Anterior cingulate cortex (tissue), 58 donors: Measurements from ENCODE around the gene LARP6.
A peak's percentile ranks its signal among the peaks of the same experiment; 100 is the strongest.
"Not testable (repeated sequence)": the region's sequence is repeated elsewhere in the genome, so short reads cannot be mapped to it uniquely, and the experiment has no call there.

Source experiments
- DNase-seq, 58 donors: peaks; one replicate each; lab custom pipeline; 2025; lab: John Stamatoyannopoulos, UW

Gene LARP6

DNA sequence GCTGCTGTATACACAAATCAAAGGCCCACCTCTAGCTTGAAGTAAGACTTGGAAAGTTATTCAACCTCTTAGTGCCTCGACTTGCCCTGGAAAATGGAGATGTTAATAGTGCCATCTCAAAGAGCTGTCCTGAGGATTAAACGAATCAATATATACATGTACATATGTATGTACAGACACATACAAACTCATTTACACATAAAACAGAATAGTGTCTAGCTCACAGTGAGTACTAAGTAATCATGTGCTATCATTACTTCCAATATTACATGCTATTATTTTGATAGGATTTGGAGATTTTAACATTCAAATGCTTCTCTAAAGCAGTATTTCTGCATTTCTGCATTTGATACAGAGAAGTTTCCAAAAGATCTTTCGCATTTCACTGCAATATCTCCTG is 20.5 kb downstream of the LARP6 start:
- no peak for DNase-seq

DNA sequence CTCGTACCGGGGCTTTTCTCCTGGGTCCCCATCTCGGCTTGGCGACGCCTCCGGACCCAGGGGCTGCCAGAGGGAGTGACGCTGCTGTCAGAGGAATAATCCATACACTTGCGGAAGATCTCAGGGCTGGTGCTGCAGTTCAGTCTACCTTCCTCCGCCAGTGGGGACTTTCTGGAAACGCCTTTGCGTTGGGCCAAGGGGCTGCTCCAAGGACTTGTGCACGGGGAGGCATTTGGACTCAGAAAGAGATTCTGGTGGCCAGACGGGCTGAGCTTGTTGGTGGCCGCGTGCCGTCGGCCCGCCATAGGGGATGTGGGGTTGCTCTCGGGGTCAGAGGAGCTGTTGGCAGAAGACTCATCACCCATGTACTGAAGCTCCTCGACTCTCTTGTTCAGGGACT is 21.8 kb downstream of the LARP6 start:
- DNase-seq = no peak

DNA sequence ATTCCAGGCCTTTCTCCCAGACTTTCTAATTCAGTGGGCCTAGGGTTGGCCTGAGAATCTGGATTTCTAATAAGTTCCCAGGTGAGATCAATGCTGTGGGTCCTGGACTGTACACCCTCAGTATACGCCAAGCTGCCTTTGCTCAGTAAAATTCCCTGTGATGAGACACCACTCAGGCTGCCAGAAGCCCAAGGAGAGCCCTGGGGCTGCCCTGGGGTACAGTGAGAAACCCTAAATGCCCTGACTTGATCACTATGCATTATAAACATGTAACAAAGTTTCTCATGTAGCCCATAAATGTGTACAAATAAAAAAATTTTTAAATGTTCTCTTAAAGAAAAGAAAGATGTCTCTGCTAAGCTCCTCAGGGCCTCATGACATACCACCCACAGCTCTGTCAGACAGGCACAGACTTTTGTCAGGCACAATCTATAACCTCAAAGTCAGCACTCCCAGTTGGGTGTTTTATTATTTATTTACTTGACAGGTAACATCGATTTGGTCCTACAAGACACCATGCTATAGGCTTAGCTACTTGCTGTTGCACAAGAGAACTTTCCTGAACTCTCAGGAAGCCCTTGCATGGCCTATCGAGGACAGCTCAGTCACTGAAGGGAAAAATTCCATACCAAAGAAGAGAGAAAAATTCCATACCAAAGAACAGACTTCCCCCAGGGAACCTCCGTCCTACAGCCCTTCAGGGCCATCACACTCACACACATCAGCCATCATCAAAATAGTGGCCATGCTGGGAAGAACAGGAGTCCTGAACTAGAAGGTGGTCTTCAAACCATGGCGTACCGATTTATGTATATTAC is 22.7 kb downstream of the LARP6 start:
- DNase-seq = no peak

DNA sequence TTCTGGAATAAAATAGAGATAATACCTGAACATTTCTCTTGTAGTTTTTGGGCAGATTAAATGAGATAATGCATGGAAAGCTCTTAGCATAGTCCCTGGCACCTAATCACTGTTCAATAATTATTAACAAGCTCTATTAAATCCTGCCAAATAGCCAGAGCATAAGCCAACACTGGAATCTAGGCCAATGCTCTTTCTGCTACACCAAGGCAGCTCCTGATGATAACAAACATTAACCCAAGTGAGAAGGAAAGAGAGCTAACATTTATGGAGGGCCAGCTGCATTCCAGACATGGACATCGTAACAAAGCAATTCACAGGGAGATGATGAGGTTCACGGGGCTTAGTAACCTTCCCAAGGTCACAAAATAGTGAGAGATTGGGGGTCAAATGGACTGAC is 23.3 kb downstream of the LARP6 start:
- DNase-seq = no peak

DNA sequence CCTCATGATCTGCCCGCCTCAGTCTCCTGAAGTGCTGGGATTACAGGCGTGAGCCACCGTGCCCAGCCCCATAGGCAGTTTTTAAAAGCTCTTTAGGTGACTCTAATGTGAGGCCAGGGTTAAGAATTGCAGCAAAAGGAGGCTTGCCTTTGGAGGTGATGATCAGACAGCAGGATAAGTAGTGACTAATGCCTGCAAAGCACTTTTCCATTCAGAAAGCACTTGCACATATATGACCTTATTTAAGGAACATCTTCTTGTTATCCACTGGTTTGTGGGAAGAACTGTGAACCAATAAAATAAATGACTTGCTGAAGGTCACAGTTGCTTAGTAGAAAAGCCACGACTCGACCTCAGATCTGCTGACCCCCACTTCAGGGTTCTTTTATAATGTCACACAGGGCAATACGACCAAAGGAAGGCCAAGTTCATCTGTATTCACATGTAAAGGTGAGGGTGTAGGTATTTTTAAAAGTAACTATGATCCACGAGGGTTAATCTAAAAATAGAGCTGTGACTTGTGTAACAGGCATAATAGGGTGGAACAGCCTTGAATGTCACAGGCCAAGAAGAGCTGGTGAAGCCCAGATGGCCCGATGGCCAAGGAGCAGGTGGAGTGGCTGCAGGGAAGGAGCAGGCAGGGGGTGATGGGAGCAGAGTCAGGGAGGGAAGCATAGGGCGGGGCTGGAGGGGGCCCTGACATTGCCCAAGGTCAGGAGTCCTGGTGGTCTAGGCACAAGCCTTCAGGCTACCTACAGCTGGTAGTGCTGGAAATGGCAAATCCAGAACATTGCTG is 24.4 kb downstream of the LARP6 start:
- no peak for DNase-seq

DNA sequence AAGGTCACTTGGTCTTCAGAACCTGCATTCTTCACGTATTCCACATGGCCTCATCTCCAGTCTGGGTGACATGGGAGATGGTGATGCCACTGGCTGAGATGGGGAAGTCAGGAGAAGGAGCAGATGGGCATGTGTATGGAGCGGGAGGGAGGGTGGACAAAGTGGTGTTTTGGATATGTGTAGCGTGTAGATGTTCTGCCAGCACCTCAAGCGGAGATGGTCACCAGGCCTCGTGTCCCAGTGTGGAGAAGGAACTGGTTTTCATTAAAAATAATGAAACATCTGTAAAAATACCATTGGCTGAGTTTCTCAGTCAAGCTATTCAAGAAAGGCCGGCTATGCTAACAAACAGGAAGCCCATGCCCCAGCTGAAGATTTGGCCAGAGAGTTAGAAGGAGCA is 26.2 kb downstream of the LARP6 start:
- DNase-seq = no peak

DNA sequence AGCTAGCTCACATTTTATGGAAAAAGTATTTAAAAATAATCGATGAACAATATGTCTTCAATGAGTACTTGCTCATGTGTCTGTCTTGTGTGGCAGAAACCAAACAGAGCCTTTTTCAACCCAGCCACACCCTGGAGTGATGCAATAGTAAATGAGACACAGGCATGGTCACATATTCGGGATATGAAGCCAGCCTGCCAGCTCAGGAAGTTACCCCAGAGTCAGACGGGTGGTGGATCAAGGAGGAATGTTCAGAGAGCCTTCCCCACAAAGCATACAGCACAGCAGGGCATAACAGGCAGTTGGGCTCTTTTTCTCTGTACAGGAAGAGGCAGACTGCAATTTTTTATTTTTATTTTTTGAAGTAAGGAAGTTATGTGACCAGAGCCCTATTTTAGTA is 27.3 kb downstream of the LARP6 start:
- DNase-seq = peak in 2 of 58 donors; percentile 11 to 31

DNA sequence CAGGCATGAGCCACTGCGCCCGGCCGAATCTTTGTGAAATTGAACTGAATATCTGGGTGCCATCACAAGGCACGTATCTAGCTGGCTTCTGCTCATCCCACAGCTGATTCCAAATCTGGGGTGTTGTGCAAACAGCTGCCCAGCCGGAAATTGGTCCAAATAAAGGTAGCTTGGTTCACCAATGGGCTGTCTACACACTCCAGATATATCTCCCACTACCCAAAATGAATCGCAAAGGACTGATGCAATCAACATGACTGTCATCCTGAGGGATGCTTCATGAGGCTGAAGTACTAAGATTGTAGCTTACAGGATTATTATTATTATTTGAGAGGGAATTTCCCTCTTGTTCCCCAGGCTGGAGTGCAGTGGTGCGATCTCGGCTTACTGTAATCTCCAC is 28.1 kb downstream of the LARP6 start:
- DNase-seq = no peak

DNA sequence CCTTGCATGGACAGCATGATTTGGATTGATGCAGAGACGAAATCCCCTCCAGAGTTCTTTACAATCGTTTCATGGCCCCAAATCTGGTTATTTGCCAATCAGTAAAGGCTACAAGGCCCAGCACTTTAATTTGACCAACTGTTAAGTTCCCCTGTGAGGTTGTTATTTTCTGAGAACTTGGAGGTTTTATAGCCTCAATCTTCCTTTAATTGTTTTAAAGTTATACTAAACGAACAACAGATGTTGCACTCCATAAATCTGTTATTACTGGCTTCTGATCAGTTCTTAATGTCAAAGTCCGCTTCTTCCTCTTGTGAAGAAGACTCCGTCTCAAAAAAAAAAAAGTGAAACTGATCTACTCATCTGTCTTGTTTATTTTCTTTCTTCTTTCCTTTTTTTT is 30.8 kb downstream of the LARP6 start:
- no peak for DNase-seq

DNA sequence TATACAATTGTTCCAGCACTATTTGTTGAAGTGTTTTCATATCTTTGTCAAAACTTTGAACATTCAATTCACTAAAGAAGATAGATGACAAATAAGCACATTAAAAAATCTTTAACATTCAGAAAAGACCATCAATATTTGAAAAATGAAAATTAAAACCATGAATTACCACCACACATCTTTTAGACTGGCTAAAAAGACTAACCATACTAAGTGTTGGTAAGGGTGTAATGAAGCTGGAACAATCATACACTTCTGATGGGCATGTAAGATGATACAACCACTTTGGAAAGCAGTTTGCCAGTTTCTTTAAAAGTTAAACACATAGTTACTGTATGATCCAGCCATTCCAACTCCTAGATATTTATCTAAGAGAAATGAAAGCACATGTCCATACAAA is 33.7 kb downstream of the LARP6 start:
- no peak for DNase-seq

DNA sequence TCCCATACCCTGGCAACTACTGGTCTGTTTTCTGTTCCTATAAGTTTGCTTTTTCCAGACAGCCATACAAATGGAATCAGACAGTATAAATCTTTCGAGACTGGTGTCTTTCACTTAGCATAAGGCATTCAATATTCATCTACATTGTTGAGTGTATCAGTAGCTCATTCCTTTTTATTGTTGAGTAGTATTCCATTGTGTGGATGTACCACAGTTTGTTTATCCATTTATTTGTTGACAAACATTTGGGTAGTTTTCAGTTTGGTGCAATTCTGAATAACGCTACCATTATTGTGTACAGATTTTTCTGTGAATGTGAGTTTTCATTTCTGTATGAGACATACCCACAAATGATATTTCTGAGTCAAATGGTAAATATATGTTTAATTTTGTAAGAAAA is 35.4 kb downstream of the LARP6 start:
- DNase-seq = no peak

DNA sequence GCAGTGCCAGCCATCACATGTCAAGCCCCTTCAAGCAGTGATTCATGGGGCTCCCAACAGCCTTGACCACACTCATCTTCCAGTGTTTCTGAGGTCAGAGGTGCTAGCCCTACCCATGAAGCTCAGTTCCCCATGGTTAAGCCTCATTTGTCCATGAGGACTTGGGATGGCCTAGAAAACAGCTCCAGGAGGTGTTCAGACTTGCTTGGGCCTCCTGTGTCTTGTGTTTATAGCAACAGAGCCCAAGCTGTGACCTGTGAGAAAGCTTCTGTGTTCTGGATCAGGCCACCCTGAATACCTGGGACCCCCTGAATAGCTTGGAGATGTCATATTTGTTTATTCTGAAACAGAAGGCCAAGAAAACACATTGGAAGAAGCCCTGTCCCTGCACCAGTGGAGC is 36.7 kb downstream of the LARP6 start:
- no peak for DNase-seq

DNA sequence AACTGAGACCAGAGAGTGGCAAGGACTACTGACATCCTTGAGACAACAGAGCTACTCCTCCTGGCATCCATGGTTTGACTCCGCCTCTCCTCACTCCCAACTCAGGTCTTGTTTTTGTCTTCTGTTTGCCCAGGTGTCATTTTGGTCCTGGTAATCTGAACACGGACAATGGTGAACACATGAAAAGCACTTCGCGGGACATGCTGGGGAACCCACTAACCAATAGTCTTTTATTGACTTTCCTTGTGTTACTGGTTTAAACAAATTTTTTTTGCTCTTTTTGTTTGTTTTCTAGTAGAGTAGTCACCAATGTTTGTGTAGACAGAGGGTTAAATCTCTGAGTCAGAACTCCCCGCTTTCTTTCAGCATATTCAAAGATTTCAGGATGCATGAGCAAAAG is 38.4 kb downstream of the LARP6 start:
- no peak for DNase-seq

DNA sequence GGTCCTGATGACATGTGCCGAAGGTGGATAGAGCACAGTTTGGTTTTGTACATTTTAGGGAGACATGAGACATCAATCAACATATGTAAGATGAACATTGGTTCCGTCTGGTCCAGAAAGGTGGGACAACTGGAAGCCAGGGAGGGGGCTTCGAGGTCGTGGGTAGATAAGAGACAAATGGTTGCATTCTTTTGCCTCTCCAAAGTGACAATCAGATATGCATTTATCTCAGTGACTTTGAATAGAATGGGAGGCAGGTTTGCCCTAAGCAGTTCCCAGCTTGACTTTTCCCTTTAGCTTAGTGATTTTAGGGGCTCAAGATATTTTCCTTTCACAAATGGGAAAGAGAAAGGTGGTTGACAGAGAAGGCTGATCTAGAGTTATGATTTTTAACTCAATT is 38.9 kb downstream of the LARP6 start:
- DNase-seq = not testable (repeated sequence)

DNA sequence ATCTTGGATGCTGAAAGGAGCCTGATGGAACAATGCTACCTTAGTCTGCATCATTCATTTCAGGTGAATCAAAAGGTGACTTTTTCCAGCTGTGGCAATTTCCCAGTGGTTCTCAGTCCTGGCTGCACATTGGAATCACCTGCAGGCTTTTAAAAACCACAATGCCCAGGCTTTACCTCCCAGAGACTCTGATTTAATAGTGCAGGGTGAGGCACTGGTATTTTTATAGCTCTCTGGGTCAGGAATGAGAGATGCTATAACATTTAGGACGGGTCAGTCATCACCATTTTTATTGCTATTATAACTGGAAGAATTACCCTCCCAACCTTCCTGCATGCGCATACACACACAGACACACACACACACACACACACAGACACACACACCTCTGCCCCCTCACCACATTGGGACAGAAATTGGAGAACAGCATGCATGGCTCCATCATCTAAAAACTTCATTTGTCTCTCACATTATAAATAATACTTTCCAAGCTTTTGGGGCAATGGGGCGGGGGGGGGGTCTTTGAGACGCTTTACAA is 41.1 kb downstream of the LARP6 start:
- no peak for DNase-seq

DNA sequence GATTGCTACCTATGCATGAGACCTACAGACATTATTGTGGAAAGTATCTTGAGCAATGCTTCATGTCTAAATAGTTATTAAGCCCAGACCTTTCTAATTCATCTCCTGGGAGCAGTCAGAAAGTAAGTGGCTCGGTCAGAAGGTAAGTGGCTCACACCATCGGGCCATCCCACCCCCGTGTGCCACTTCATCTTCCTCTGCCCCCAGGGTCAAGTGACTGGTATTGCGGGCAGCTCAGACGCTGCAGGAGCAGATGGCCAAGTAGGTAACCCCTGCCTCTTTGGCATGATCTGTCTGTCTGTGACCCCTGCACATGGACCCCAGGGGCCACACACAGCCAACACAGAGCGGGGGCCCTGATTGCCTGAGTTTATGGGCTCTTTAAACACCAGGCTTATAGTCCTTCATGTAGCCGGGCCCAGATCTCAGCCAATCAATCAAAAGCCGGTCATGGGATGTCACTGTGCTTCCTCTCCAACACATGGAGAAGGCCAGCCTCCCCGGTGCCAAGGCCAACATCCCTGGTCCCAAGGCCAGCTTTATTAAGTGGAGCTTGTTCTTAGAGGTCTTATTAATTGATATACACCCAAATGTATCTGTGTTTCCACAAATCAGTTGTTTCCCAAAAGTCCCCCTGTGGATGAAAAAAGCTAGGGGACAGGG is 42.9 kb downstream of the LARP6 start:
- no peak for DNase-seq

DNA sequence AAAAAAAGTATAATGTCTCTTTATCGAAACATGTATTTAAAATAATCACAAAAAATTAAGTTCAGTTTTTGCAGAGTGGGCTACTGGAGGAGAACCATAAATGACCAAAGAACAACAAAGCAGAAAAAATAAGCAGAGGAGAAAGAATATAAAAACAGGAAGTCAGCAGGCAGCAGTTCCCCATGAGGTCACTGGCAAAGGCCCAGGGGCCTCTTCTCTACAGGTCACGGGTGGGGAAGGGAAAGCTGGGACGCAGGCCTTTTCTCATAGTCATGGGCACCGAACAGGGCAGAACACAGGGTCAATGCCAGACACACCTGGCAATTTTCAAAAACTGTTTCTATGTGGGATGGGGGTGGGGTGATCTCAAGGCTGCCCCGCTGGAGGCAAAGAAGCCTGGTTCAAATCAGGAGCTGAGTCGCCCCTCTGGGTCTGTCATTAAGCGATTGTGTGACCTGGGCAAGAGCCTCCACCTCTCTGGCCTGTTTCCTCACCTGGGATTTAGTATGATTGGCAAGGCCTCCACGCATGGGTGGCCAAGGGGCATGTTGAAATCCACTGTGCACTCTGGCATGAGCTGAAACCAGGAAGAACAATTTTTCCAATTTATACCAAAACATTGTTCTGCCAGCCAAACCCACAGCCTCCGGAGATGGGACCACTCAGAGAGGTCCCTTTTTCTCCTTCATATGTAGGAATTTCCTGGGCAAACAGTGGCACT is 46.8 kb downstream of the LARP6 start:
- DNase-seq = peak in 15 of 58 donors; percentile 3 to 29 (median 10)

DNA sequence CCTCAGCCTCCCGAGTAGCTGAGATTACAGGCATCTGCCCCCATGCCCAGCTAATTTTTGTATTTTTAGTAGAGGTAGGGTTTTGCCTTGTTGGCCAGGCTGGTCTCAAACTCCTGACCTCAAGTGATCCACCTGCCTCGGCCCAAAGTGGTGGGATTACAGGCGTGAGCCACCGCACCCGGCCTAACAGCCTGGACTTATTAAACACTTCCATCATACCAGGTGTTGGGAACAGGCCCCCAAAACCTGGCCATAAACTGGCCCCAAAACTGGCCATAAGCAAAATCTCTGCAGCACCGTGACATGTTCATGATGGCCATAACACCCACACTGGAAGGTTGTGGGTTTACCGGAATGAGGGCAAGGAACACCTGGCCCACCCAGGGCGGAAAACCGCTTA is 49.6 kb downstream of the LARP6 start:
- DNase-seq = not testable (repeated sequence)

DNA sequence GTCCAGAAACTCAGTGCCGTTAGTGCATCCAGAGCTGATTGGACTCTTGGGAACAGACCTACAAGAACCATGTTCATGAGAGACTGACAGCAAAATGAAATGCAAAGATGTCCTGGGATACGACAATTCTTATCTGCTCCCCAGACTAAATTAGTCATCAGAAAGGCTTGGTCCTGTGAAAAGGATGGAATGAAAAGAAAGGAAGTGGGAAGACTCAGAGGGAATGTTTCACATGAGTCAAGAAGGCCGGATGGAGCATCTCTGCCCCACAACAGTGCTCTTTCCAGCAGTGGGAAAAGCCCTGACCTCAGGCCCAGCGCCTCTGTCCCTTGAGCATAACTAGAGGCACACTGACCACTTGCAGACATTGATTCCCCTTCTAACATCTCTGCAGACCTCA is 51.3 kb downstream of the LARP6 start:
- no peak for DNase-seq

DNA sequence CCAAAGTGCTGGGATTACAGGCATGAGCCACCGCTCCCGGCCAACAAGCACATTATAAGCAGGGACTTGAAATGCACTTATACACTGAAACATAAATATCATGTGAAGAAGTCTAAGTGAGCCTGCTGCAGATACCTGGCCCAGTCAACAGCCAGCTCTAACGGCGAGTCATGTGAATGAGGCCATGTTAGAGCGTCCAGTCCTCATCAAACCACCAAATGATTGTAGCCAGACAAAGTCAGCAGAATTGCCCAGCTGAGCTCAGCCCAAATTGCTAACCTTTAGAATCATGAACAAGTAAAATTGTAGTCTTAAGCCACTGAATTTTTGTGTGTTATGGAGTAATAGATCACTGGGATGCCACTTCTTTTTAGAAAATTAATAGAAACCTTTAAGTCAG is 52.8 kb downstream of the LARP6 start:
- DNase-seq = no peak
